Aorta (tissue), 5 donors: ENCODE data around the gene FALEC. TPM values are rescaled to one million over a fixed set of nuclear protein-coding genes. Genes with fewer than 3 reads are reported as not detected.
A peak's percentile ranks its signal among the peaks of the same experiment; 100 is the strongest.

Experiments used
- ATAC-seq: fragments of 200-7000 bp; cut with Tn5 transposase; one replicate; pipeline ENCODE4 v1.9.1; 2022; ENCODE audit warnings: moderate library complexity; ENCODE audit not compliant: low FRiP score
- DNase-seq, 2 donors: peaks; one replicate each; pipeline ENCODE4 v3.0.0-alpha.2; 2020
- H3K27ac ChIP-seq, 2 donors: one replicate each; pipeline ENCODE4 v1.5.1; 2013; ENCODE audit warnings: low read length in 2 of 2, mild to moderate bottlenecking in 2 of 2, moderate library complexity in 2 of 2, control low read depth in 1 of 2, inconsistent platforms in 1 of 2, low read depth in 1 of 2
- H3K27me3 ChIP-seq, 2 donors: one replicate each; pipeline ENCODE4 v1.6.1; 2013; ENCODE audit warnings: control low read depth in 1 of 2, low read length in 1 of 2, mild to moderate bottlenecking in 1 of 2, moderate library complexity in 1 of 2; ENCODE audit not compliant: insufficient read depth in 2 of 2, control insufficient read depth in 1 of 2
- H3K36me3 ChIP-seq, 2 donors: one replicate each; pipeline ENCODE4 v1.6.1; 2013; ENCODE audit warnings: control low read depth in 1 of 2, low read length in 1 of 2, mild to moderate bottlenecking in 1 of 2; ENCODE audit not compliant: insufficient read depth in 2 of 2, control insufficient read depth in 1 of 2
- H3K4me1 ChIP-seq, 2 donors: one replicate each; pipeline ENCODE4 v1.6.1; 2013; ENCODE audit warnings: low read length in 2 of 2, control low read depth in 1 of 2, mild to moderate bottlenecking in 1 of 2, moderate library complexity in 1 of 2; ENCODE audit not compliant: insufficient read depth in 2 of 2, control insufficient read depth in 1 of 2
- H3K4me3 ChIP-seq, 2 donors: one replicate each; pipeline ENCODE4 v1.5.1; 2013; ENCODE audit warnings: low read length in 2 of 2, control low read depth in 1 of 2, mild to moderate bottlenecking in 1 of 2
- H3K9me3 ChIP-seq: one replicate; pipeline ENCODE4 v1.6.1; 2013; ENCODE audit warnings: mild to moderate bottlenecking, low read length; ENCODE audit not compliant: control insufficient read depth
- WGBS, 2 donors: extraction: QIAGEN DNeasy Blood & Tissue Kit; methylation state at CpG; one replicate each; pipeline ENCODE4 v1.1.7; 2013; 5-methylcytosine and 5-hydroxymethylcytosine counted together
- intact Hi-C, 2 donors: fragments of 100-400 bp; cut with DNase I; formaldehyde crosslinking; loops; one replicate each; pipeline versions ENCODE4 v1.14.2 to v1.15.0; 2022
- polyA plus RNA-seq, 2 donors: library from polyadenylated mRNA; stranded (reverse); fragments of 200-250 nt; gene quantifications; one replicate each; pipeline ENCODE4 v1.2.3, GENCODE V29; 2013
- total RNA-seq, 2 donors: library from RNA; stranded (reverse); fragmentation: NEBNext Ultra II Directional; extraction: Animal tissue kit (Norgen Biotek cat#: 25700); gene quantifications; one replicate each; pipeline ENCODE4 v1.2.1, GENCODE V29; 2021
- donor health status: healthy with polysubstance abuse.
- donor health status: Bipolar disorder and iron deficiency.
- donor health status: DM: no; HTN: no; CAD: no.
- donor health status: DM: no; HTN: no; CAD: no.
- donor health status: DM: yes; HTN: yes; CAD: no.

The FALEC gene
- total and polyA plus RNA-seq, 4 donors = 0.99 to 1.1 TPM; not detected in 2

DNA sequence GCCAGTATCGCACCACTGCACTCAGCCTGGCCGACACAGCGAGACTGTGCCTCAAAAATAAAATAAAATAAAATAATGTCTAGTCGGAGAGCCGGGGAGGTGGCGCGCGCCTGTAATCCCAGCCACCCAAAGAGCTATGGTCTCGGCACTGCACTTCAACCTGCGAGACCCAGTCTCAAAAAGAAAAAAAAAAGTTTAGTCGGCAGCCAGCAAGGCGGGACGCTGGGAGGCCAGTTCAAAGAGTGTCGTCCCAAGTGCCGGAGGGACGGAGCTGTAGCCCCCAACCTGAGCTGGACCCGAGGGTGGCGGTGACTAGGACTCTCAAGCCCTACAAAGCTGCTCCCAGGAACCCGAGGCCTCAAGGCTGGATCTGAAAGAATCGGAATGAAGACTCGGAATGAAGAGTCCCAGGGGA is 632 bp upstream of the FALEC start:
- Histone ChIP-seq H3K4me1 (no peaks in the 10 kb centered on the region), H3K9me3 (no peaks in the 10 kb centered on the region), H3K36me3 (no peaks in the 10 kb centered on the region), H3K4me3 (peak overlapping the region; percentile 29 to 31), H3K27ac (peak overlapping the region in 1 of 2 donors; percentile 45), H3K27me3 (no peaks in the 10 kb centered on the region)
- no peak for ATAC-seq
- intact Hi-C loops = loop anchor here in 1 of 2 donors (5.0 kb wide), 1 partner anchor 43 kb away; no protein-coding TSS in a partner anchor
- DNase-seq = no peak
- WGBS, 2 donors = 16 to 22% methylated on average over 21 of the region's 21 CpGs

GRCh38 chr1:150516050-150516591 is 569 bp downstream of the FALEC start:
- H3K27me3 ChIP-seq = no peaks in the 10 kb centered on the region
- no peaks in the 10 kb centered on the region for H3K9me3 ChIP-seq
- intact Hi-C loops = loop anchor here in 1 of 2 donors (5.0 kb wide), 1 partner anchor 44 kb away; no protein-coding TSS in a partner anchor
- DNase-seq (peak in 1 of 2 donors; percentile 44), ATAC-seq (peak; percentile 27)
- no peaks in the 10 kb centered on the region for H3K36me3 ChIP-seq
- no peaks in the 10 kb centered on the region for H3K4me1 ChIP-seq
- H3K27ac ChIP-seq = no peak overlapping the region
- peak overlapping the region in 1 of 2 donors; percentile 40 for H3K4me3 ChIP-seq
- WGBS, 2 donors = 0% methylated on average over 19 of the region's 19 CpGs

DNA sequence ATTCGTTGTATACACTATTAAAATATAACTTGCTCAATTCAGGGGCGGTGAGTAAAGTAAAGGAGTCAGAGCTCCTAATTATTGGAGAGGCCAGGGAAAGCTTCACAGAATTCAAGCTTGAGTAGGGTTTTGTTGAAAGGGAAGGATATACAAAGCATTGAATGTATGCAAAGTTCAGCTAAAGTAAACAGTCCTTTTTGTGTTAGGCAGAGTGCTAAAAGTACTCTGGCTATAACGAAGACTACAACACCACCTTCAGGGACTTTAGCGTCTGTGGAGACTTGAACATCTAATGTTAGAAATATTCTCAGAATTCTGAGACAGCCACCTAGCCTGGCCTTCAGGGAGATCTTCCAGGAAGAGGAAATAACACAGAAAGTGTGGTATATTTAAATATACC is 1.1 kb downstream of the FALEC start:
- Histone ChIP-seq H3K4me1 (no peaks in the 10 kb centered on the region), H3K27me3 (no peaks in the 10 kb centered on the region), H3K27ac (no peak overlapping the region), H3K4me3 (no peak overlapping the region), H3K36me3 (no peaks in the 10 kb centered on the region), H3K9me3 (no peaks in the 10 kb centered on the region)
- DNase-seq (no peak), ATAC-seq (no peak)
- intact Hi-C loops = loop anchor here in 1 of 2 donors (5.0 kb wide), 1 partner anchor 44 kb away; no protein-coding TSS in a partner anchor
- 23 to 24% methylated on average over 4 of the region's 4 CpGs for WGBS, 2 donors

- Histone ChIP-seq H3K27me3 (no peaks in the 10 kb centered on the region), H3K4me3 (no peak overlapping the region), H3K36me3 (no peaks in the 10 kb centered on the region), H3K9me3 (no peaks in the 10 kb centered on the region), H3K4me1 (no peaks in the 10 kb centered on the region), H3K27ac (no peak overlapping the region)
- WGBS, 2 donors = 66 to 69% methylated on average over 1 of the region's 1 CpG
- DNase-seq (no peak), ATAC-seq (no peak)
- intact Hi-C loops = no loop called here
These were observed 5.8 kb downstream of the FALEC start for GRCh38 chr1:150521196-150521968.

DNA sequence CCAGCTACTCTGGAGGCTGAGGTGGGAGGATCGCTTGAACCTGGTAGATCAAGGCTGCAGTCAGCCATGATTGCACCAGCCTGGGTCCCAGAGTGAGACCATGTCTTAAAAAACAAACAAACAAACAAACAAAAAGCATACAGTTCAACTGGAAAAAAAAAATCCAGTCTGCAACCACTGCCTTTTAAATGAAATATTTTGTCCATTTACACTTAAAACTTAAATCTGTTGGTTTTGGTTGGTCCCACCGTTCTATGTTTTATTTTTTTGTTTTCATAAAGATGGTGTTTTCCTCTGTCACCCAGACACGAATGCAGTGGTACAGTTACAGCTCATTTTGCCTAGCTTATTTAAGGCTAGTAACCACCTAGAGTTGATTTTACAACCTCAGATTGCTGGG is 9.8 kb downstream of the FALEC start:
- ATAC-seq = no peak
- Histone ChIP-seq H3K4me3 (no peak overlapping the region), H3K27me3 (no peaks in the 10 kb centered on the region), H3K9me3 (no peaks in the 10 kb centered on the region), H3K4me1 (no peaks in the 10 kb centered on the region), H3K27ac (no peak overlapping the region), H3K36me3 (no peaks in the 10 kb centered on the region)
- 86 to 88% methylated on average over 3 of the region's 3 CpGs for WGBS, 2 donors
- DNase-seq = no peak
- intact Hi-C loops = no loop called here

- DNase-seq (no peak), ATAC-seq (no peak)
- no peak overlapping the region for H3K4me3 ChIP-seq
- no peaks in the 10 kb centered on the region for H3K27me3 ChIP-seq
- WGBS, 2 donors = 42 to 59% methylated on average over 1 of the region's 1 CpG
- intact Hi-C loops = no loop called here
- H3K9me3 ChIP-seq = no peaks in the 10 kb centered on the region
- H3K27ac ChIP-seq = no peak overlapping the region
- no peaks in the 10 kb centered on the region for H3K36me3 ChIP-seq
- no peaks in the 10 kb centered on the region for H3K4me1 ChIP-seq
These were observed 12.6 kb downstream of the FALEC start for GRCh38 chr1:150528196-150528595.

GRCh38 chr1:150529017-150529416 is 13.5 kb downstream of the FALEC start:
- DNase-seq = peak; percentile 14 to 15
- no peaks in the 10 kb centered on the region for H3K4me1 ChIP-seq
- H3K36me3 ChIP-seq = no peaks in the 10 kb centered on the region
- H3K27ac ChIP-seq = no peak overlapping the region
- H3K9me3 ChIP-seq = no peaks in the 10 kb centered on the region
- 5 to 8% methylated on average over 4 of the region's 4 CpGs for WGBS, 2 donors
- intact Hi-C loops = no loop called here
- H3K4me3 ChIP-seq = no peak overlapping the region
- no peaks in the 10 kb centered on the region for H3K27me3 ChIP-seq
- ATAC-seq = no peak

DNA sequence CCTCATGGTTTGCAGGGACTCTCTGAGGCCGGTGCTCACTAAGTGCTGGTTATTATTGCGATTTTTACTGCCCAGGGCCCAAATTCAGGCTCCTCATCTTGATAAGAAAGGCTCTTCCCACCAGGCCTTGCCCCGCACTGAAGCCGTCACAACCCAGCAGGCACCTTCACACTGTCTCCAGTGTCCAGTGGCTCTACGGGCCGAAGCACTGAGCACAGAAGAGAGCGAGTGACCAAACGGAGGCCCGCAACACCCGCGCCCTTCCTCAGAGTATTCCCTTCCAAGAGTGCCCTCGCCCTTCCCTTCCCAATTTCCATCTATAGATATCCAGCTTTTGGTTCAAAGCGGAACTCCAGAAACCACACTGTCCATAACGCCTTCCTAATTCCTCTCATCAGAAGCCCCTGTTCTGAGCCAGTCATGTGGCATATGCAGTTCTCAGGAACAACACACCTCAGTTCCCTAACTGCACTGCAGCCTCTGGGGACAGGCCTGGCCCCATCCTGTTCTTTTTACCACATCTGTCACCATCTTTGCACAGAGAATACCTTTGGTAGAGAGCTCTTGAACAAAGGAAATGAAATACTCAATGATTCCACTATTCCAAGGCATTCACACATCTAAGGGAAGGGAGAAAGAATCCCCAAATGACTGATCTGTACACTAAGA is 15.1 kb downstream of the FALEC start:
- intact Hi-C loops = loop anchor here (5.0 kb wide), 3 partner anchors 43 to 168 kb away; partner anchors contain the start of genes RPRD2 (in 1 of the 2) and TARS2 (in 1 of the 2)
- WGBS, 2 donors = 96 to 97% methylated on average over 14 of the region's 14 CpGs

More for the DNA sequence above, 15.1 kb downstream of the FALEC start:
- Histone ChIP-seq H3K4me1 (no peaks in the 10 kb centered on the region), H3K27ac (no peak overlapping the region), H3K27me3 (no peaks in the 10 kb centered on the region), H3K9me3 (no peaks in the 10 kb centered on the region), H3K4me3 (no peak overlapping the region), H3K36me3 (no peaks in the 10 kb centered on the region)
- DNase-seq = peak; percentile 37 to 66
- ATAC-seq = no peak
